Thymus (tissue), 2 donors: ENCODE data around the gene GALNT10. TPM values are rescaled to one million over a fixed set of nuclear protein-coding genes. Genes with fewer than 3 reads are reported as not detected.

ENCODE experiments used
- polyA plus RNA-seq: library from polyadenylated mRNA; stranded (reverse); fragments of 200-250 nt; gene quantifications from one replicate; pipeline ENCODE4 v1.2.3, GENCODE V29; 2013
- total RNA-seq: library from RNA; stranded (reverse); fragments of 120-200 nt; gene quantifications from one replicate; pipeline ENCODE4 v1.2.4, GENCODE V29; 2013
- donor health status: healthy.

Gene GALNT10
- total and polyA plus RNA-seq, 2 donors = 8.7 to 9.7 TPM

Other genes with a start within 250 kb of the GALNT10 start
- 38.3 TPM for gene FAM114A2, start 151.8 kb upstream of the GALNT10 start, total RNA-seq
- 14.1 TPM for gene FAM114A2, start 151.8 kb upstream of the GALNT10 start, polyA plus RNA-seq
- 24.2 TPM for gene MFAP3, start 151.8 kb upstream of the GALNT10 start, total RNA-seq
- 3.5 TPM for gene MFAP3, start 151.8 kb upstream of the GALNT10 start, polyA plus RNA-seq